AG04450 (cell line): ENCODE data around the gene CADM2. TPM values are rescaled to one million over a fixed set of nuclear protein-coding genes. Genes with fewer than 3 reads are reported as not detected.

ENCODE experiments used
- CTCF ChIA-PET: fragments of 300-600, 350-600 bp; formaldehyde crosslinking; extraction: SDS; loops from one replicate; lab custom pipeline; 2022; ENCODE audit warnings: antibody characterized with exemption, inconsistent platforms; lab: Charles Lee
- POLR2A ChIA-PET: fragments of 350-600 bp; formaldehyde crosslinking; extraction: SDS; loops from one replicate; lab custom pipeline; 2021; ENCODE audit warnings: antibody characterized with exemption, inconsistent platforms; lab: Yijun Ruan, JAX
- DNase-seq: peaks from one replicate; pipeline ENCODE4 v3.0.0-alpha.2; 2011; ENCODE audit warnings: low read depth, low spot score
- H3K27ac ChIP-seq: one replicate; pipeline ENCODE4 v1.5.1; 2012; ENCODE audit warnings: low read depth, low read length, control low read depth
- H3K27me3 ChIP-seq: one replicate; pipeline ENCODE4 v1.6.0; 2012; ENCODE audit warnings: low read length; ENCODE audit not compliant: control insufficient read depth, insufficient read depth
- H3K4me3 ChIP-seq: 2 replicates; pipeline ENCODE4 v1.5.1; 2011; ENCODE audit warnings: mild to moderate bottlenecking, low read depth, low read length, control low read depth
- H3K9me3 ChIP-seq: 2 replicates; pipeline ENCODE4 v1.5.1; 2012; ENCODE audit warnings: low read length; ENCODE audit not compliant: control insufficient read depth, insufficient read depth
- CTCF ChIP-seq: IDR thresholded peaks from 2 replicates; pipeline ENCODE4 v1.5.1; 2011; ENCODE audit warnings: low read depth, low read length, control low read depth, inconsistent platforms
- polyA plus RNA-seq: library from polyadenylated mRNA; depleted of rRNA; stranded (reverse); fragments of >200 nt; gene quantifications from 2 replicates; pipeline ENCODE4 v1.2.3, GENCODE V29; 2011

Gene CADM2
- polyA plus RNA-seq, 1 experiment, result not detected

GRCh38 chr3:85652360-85652759 lies 693.6 kb downstream of the CADM2 start:
- H3K9me3 ChIP-seq, result no peaks in the 10 kb centered on the region
- TF ChIP-seq CTCF, result no peak
- no peak overlapping the region for H3K4me3 ChIP-seq
- CTCF ChIA-PET, result no interaction called here
- H3K27me3 ChIP-seq, result no peaks in the 10 kb centered on the region
- no peak for DNase-seq
- POLR2A ChIA-PET, result no interaction called here
- H3K27ac ChIP-seq, result no peak overlapping the region

- CTCF ChIA-PET, result no interaction called here
- H3K27ac ChIP-seq, result no peak overlapping the region
- no peak for TF ChIP-seq CTCF
- H3K4me3 ChIP-seq, result no peak overlapping the region
- no peaks in the 10 kb centered on the region for H3K9me3 ChIP-seq
- H3K27me3 ChIP-seq, result no peaks in the 10 kb centered on the region
- POLR2A ChIA-PET, result interaction anchor here (0.6 kb wide), 1 partner anchor 103 kb away, joined by 3 read pairs; no protein-coding TSS in a partner anchor
- DNase-seq, result no peak
Measured at GRCh38 chr3:85660451-85660850, 701.7 kb downstream of the CADM2 start.

GRCh38 chr3:85662462-85662861 lies 703.7 kb downstream of the CADM2 start:
- H3K27me3 ChIP-seq, result no peaks in the 10 kb centered on the region
- H3K4me3 ChIP-seq, result no peak overlapping the region
- no peak for DNase-seq
- H3K27ac ChIP-seq, result no peak overlapping the region
- POLR2A ChIA-PET, result no interaction called here
- no peaks in the 10 kb centered on the region for H3K9me3 ChIP-seq
- TF ChIP-seq CTCF, result no peak
- CTCF ChIA-PET, result no interaction called here

GRCh38 chr3:85667744-85668143 lies 709.0 kb downstream of the CADM2 start:
- ChIA-PET CTCF (no interaction called here), POLR2A (no interaction called here)
- no peak overlapping the region for H3K4me3 ChIP-seq
- no peak for TF ChIP-seq CTCF
- H3K27ac ChIP-seq, result no peak overlapping the region
- H3K9me3 ChIP-seq, result no peaks in the 10 kb centered on the region
- no peaks in the 10 kb centered on the region for H3K27me3 ChIP-seq
- no peak for DNase-seq

- no peaks in the 10 kb centered on the region for H3K27me3 ChIP-seq
- no peak for DNase-seq
- ChIA-PET POLR2A (no interaction called here), CTCF (no interaction called here)
- TF ChIP-seq CTCF, result no peak
- no peaks in the 10 kb centered on the region for H3K9me3 ChIP-seq
- H3K4me3 ChIP-seq, result no peak overlapping the region
- H3K27ac ChIP-seq, result no peak overlapping the region
Measured at GRCh38 chr3:85670634-85671205, 711.9 kb downstream of the CADM2 start.
